GM12878 (cell line): ENCODE results near the gene HIF3A. TPM values are rescaled to one million over a fixed set of nuclear protein-coding genes. Genes with fewer than 3 reads are reported as not detected.

Experiments
- ATAC-seq: fragments of 200-7000 bp; cut with Tn5 transposase; 3 replicates; pipeline ENCODE4 v1.9.1; 2020; ENCODE audit warnings: mild to moderate bottlenecking, moderate library complexity
- BruUV-seq: library from RNA; stranded (reverse); fragments of 400-500 nt; replicated peaks from 2 replicates; lab custom pipeline; 2021; lab: Mats Ljungman, UMichigan
- CTCF ChIA-PET: fragments of 300-600 bp; sonication (Branson Sonifier 250); formaldehyde crosslinking; extraction: SDS; loops from one replicate; lab custom pipeline; 2021; ENCODE audit warnings: inconsistent platforms; lab: Yijun Ruan, JAX
- POLR2A ChIA-PET: fragments of 350-600 bp; formaldehyde crosslinking; extraction: SDS; loops from one replicate; lab custom pipeline; 2021; ENCODE audit warnings: inconsistent platforms; lab: Charles Lee
- RAD21 ChIA-PET: fragments of 300-600 bp; sonication (Branson Sonifier 250); formaldehyde crosslinking; loops from one replicate; lab custom pipeline; 2023; ENCODE audit warnings: antibody characterized with exemption; ENCODE audit not compliant: unreplicated experiment; lab: Charles Lee
- SMC1A ChIA-PET: fragments of 300-600 bp; sonication (Branson Sonifier 250); formaldehyde crosslinking; loops from one replicate; lab custom pipeline; 2023; ENCODE audit not compliant: unreplicated experiment, uncharacterized antibody; lab: Charles Lee
- DNase-seq: peaks from one replicate; pipeline ENCODE4 v3.0.0-alpha.2; 2011; ENCODE audit warnings: low read depth, low spot score
- FAIRE-seq: peaks from 3 replicates; lab custom pipeline; 2011; peaks lifted over from hg19 to GRCh38; lab: Jason Lieb, UNC
- H2AFZ ChIP-seq: 2 replicates; pipeline ENCODE4 v1.6.0; 2011; ENCODE audit warnings: low read depth, low read length, control low read depth; ENCODE audit not compliant: control insufficient read depth
- H3K27ac ChIP-seq: 2 replicates; pipeline ENCODE4 v1.5.1; 2011; ENCODE audit warnings: control low read depth; ENCODE audit not compliant: control insufficient read depth, insufficient read depth
- H3K27me3 ChIP-seq, 2 experiments: replicated peaks in 1 of 2; 2 replicates each; pipeline versions ENCODE4 v1.6.0 to v1.6.1; 2011; ENCODE audit warnings: low read length in 1 of 2; ENCODE audit not compliant: control insufficient read depth in 2 of 2, insufficient read depth in 2 of 2
- H3K36me3 ChIP-seq, 2 experiments: 2 replicates each; pipeline ENCODE4 v1.5.1; 2011; ENCODE audit warnings: low read length in 1 of 2; ENCODE audit not compliant: control insufficient read depth in 2 of 2, insufficient read depth in 2 of 2
- H3K4me1 ChIP-seq: 2 replicates; pipeline ENCODE4 v1.6.1; 2011; ENCODE audit warnings: mild to moderate bottlenecking, low read length, moderate library complexity, mixed read lengths; ENCODE audit not compliant: control insufficient read depth, insufficient read depth
- H3K4me2 ChIP-seq: 2 replicates; pipeline ENCODE4 v1.6.0; 2011; ENCODE audit warnings: control low read depth; ENCODE audit not compliant: control insufficient read depth, insufficient read depth
- H3K4me3 ChIP-seq: fragments of 200-600 bp; sonication (generic); 2 replicates; pipeline ENCODE4 v1.5.1; 2016
- H3K79me2 ChIP-seq: 2 replicates; pipeline ENCODE4 v1.6.0; 2011; ENCODE audit warnings: low read length; ENCODE audit not compliant: control insufficient read depth, insufficient read depth
- H3K9ac ChIP-seq: 2 replicates; pipeline ENCODE4 v1.8.0; 2011; ENCODE audit warnings: low read length, control low read depth, mixed read lengths; ENCODE audit not compliant: control insufficient read depth, insufficient read depth
- H3K9me3 ChIP-seq: replicated peaks from 3 replicates; pipeline ENCODE4 v1.5.1; 2011; ENCODE audit warnings: mild to moderate bottlenecking, low read length; ENCODE audit not compliant: control insufficient read depth, insufficient read depth
- H4K20me1 ChIP-seq: 2 replicates; pipeline ENCODE4 v1.6.0; 2011; ENCODE audit not compliant: control insufficient read depth, insufficient read depth
- CEBPB ChIP-seq, 2 experiments: fragments of 150-350 bp in 1 of 2; IDR thresholded peaks; 2 replicates each; pipeline ENCODE4 v1.6.1; 2012 to 2014; ENCODE audit warnings: low read depth in 2 of 2, low read length in 2 of 2, borderline replicate concordance in 1 of 2, inconsistent platforms in 1 of 2
- CHD2 ChIP-seq: IDR thresholded peaks from 2 replicates; pipeline ENCODE4 v1.6.1; 2011; ENCODE audit warnings: low read depth, low read length, improper control_type of control experiment, borderline replicate concordance
- KAT2A ChIP-seq: conservative IDR thresholded peaks from 2 replicates; pipeline ENCODE4 v1.6.1; 2011; ENCODE audit warnings: low read depth, low read length; ENCODE audit not compliant: control insufficient read depth
- NBN ChIP-seq: fragments of 450-650 bp; IDR thresholded peaks from 2 replicates; pipeline ENCODE4 v1.6.1; 2016
- PBX3 ChIP-seq: IDR thresholded peaks from 2 replicates; pipeline ENCODE4 v1.6.1; 2011; ENCODE audit warnings: mild to moderate bottlenecking, low read depth, low read length, moderate library complexity; ENCODE audit not compliant: insufficient replicate concordance
- RELA ChIP-seq: fragments of 450-650 bp; IDR thresholded peaks from 2 replicates; pipeline ENCODE4 v1.8.0; 2014; ENCODE audit warnings: borderline replicate concordance; ENCODE audit not compliant: partially characterized antibody
- SIN3A ChIP-seq: IDR thresholded peaks from 2 replicates; pipeline ENCODE4 v1.6.1; 2012; ENCODE audit warnings: low read depth, low read length, improper control_type of control experiment
- SMAD1 ChIP-seq: fragments of 450-650 bp; IDR thresholded peaks from 2 replicates; pipeline ENCODE4 v1.6.1; 2018; ENCODE audit warnings: mild to moderate bottlenecking, low read depth; ENCODE audit not compliant: partially characterized antibody
- SP1 ChIP-seq: IDR thresholded peaks from one replicate; pipeline ENCODE4 v1.6.1; 2011; ENCODE audit warnings: low read depth, low read length
- STAT1 ChIP-seq: fragments of 450-650 bp; conservative IDR thresholded peaks from 2 replicates; pipeline ENCODE4 v1.6.1; 2014; ENCODE audit warnings: antibody characterized with exemption, mild to moderate bottlenecking
- YBX1 ChIP-seq: fragments of 450-650 bp; IDR thresholded peaks from 2 replicates; pipeline ENCODE4 v1.6.1; 2016; ENCODE audit warnings: antibody characterized with exemption
- WGBS: methylation state at CpG from one replicate; pipeline ENCODE4 v1.1.6; 2016; ENCODE audit warnings: low lambda C conversion rate; ENCODE audit not compliant: insufficient replicate concordance, insufficient coverage; ENCODE audit errors: missing lambda C conversion rate; 5-methylcytosine and 5-hydroxymethylcytosine counted together
- in situ Hi-C: fragments of 300-500 bp; cut with MboI; formaldehyde crosslinking; loops from 9 replicates; pipeline ENCODE4 v1.14.3; 2018; ENCODE audit warnings: mixed read lengths
- intact Hi-C: fragments of 100-400 bp; cut with micrococcal nuclease; formaldehyde crosslinking; loops from one replicate; pipeline ENCODE4 v1.14.2; 2022; ENCODE audit not compliant: unreplicated experiment
- polyA plus RNA-seq, 11 experiments: library from polyadenylated mRNA; depleted of rRNA in 4 of 11; unstranded in 6 of 11; stranded (reverse) in 5 of 11; fragments of >200 nt; fragmentation: Nextera tagmentation in 4 of 11; fragmentation: Illumina TruSeq in 1 of 11; extraction: Ambion mirVana in 4 of 11; extraction: Trizol in 1 of 11; gene quantifications; 1 replicate in 1 of 11; 2 replicates in 10 of 11; pipeline versions ENCODE4 v1.2.1 to v1.2.3, GENCODE V29; 2011 to 2016; ENCODE audit warnings: inconsistent platforms in 2 of 11, missing spikeins in 2 of 11, low read depth in 1 of 11
- total RNA-seq, 4 experiments: library from RNA; depleted of rRNA in 3 of 4; stranded (reverse); fragments of >200 nt in 3 of 4; fragmentation: Illumina TruSeq in 1 of 4; extraction: Trizol in 1 of 4; gene quantifications; 2 replicates each; pipeline versions ENCODE4 v1.2.1 to v1.2.3, GENCODE V29; 2013 to 2021
- TF ChIP-seq, protein P1 (sequence below): fragments of 450-650 bp; IDR thresholded peaks from 2 replicates; pipeline ENCODE4 v1.6.1; 2017; ENCODE audit warnings: mild to moderate bottlenecking, low read depth, inconsistent platforms; ENCODE audit not compliant: poor library complexity, severe bottlenecking

The HIF3A gene
- total and polyA plus RNA-seq, 10 of the 15 experiments (the other 5 are each of a cell fraction or from before 2014, with no cell fraction given), result 0.03 to 0.20 (median 0.06) TPM; not detected in 5

- intact Hi-C loops, result no loop called here
- in situ Hi-C loops, result no loop called here
- SMC1A ChIA-PET, result no interaction called here
- TF ChIP-seq, protein P1, sequence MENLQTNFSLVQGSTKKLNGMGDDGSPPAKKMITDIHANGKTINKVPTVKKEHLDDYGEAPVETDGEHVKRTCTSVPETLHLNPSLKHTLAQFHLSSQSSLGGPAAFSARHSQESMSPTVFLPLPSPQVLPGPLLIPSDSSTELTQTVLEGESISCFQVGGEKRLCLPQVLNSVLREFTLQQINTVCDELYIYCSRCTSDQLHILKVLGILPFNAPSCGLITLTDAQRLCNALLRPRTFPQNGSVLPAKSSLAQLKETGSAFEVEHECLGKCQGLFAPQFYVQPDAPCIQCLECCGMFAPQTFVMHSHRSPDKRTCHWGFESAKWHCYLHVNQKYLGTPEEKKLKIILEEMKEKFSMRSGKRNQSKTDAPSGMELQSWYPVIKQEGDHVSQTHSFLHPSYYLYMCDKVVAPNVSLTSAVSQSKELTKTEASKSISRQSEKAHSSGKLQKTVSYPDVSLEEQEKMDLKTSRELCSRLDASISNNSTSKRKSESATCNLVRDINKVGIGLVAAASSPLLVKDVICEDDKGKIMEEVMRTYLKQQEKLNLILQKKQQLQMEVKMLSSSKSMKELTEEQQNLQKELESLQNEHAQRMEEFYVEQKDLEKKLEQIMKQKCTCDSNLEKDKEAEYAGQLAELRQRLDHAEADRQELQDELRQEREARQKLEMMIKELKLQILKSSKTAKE, result no peak
- TF ChIP-seq RELA, result no peak
- no peak for TF ChIP-seq PBX3
- no peak for TF ChIP-seq CHD2
- no peak for TF ChIP-seq CEBPB (IDR thresholded peaks at IDR 0.05; ENCODE audit: borderline replicate concordance in 1 of 2, low read depth in 2 of 2, low read length in 2 of 2)
- TF ChIP-seq NBN, result no peak
- TF ChIP-seq STAT1, result no peak
- TF ChIP-seq KAT2A, result no peak
- TF ChIP-seq SP1, result no peak
- TF ChIP-seq YBX1, result no peak
- TF ChIP-seq SMAD1, result no peak
- TF ChIP-seq SIN3A, result no peak
- CTCF ChIA-PET, result interaction anchor here (0.6 to 2.1 kb wide), 2 partner anchors 16 to 20 kb away, joined by 3 to 5 read pairs; no protein-coding TSS in a partner anchor
- no peak overlapping the region for H3K9ac ChIP-seq
- RAD21 ChIA-PET, result no interaction called here
- no peak overlapping the region for H3K4me2 ChIP-seq
- H3K9me3 ChIP-seq, result no peaks in the 10 kb centered on the region; the same call in 2 of the 3 replicates
- no peaks in the 10 kb centered on the region for H3K4me1 ChIP-seq
- no peak overlapping the region for H3K4me3 ChIP-seq
- no peaks in the 10 kb centered on the region for H3K79me2 ChIP-seq
- no peaks in the 10 kb centered on the region; a peak in 1 of 4 replicates for H3K27me3 ChIP-seq
- H2AFZ ChIP-seq, result no peak overlapping the region
- 37% methylated on average over 7 of the region's 7 CpGs for WGBS
- H4K20me1 ChIP-seq, result no peaks in the 10 kb centered on the region
- H3K27ac ChIP-seq, result no peak overlapping the region
- no TSS peak for BruUV-seq
- no peak for DNase-seq
- no peak for ATAC-seq
- no peak for FAIRE-seq
- no peaks in the 10 kb centered on the region for H3K36me3 ChIP-seq
- POLR2A ChIA-PET, result no interaction called here
These were observed 2.9 kb downstream of the HIF3A start for GRCh38 chr19:46299695-46300094.
